COLO829 (cell line): ENCODE data around the gene UBE2B.
"Not testable (repeated sequence)": the region's sequence is repeated elsewhere in the genome, so short reads cannot be mapped to it uniquely, and the experiment has no call there.

Source experiments
- DNase-seq: peaks from one replicate; pipeline ENCODE4 v3.0.0; 2012; ENCODE audit warnings: low spot score

UBE2B gene

GRCh38 chr5:134370871-134371833, at the start of gene UBE2B:
TSS of gene UBE2B (plus strand) at chr5:134371569. CDS start at chr5:134371596, 27 bp downstream.
- peak; percentile 90 for DNase-seq

- DNase-seq: no peak
Measured at GRCh38 chr5:134327327-134327726, 44.0 kb upstream of the UBE2B start.

- peak; percentile 10 for DNase-seq
Measured at GRCh38 chr5:134328619-134329018, 42.8 kb upstream of the UBE2B start.

- DNase-seq: not testable (repeated sequence)
Measured at GRCh38 chr5:134336833-134337232, 34.5 kb upstream of the UBE2B start.

GRCh38 chr5:134343500-134343899, 27.9 kb upstream of the UBE2B start:
- DNase-seq: not testable (repeated sequence)

GRCh38 chr5:134345476-134345875, 25.9 kb upstream of the UBE2B start:
- DNase-seq: not testable (repeated sequence)

GRCh38 chr5:134345996-134346395, 25.4 kb upstream of the UBE2B start:
- no peak for DNase-seq

GRCh38 chr5:134349463-134349862, 21.9 kb upstream of the UBE2B start:
- DNase-seq: no peak

- DNase-seq: no peak
Measured at GRCh38 chr5:134355681-134356080, 15.7 kb upstream of the UBE2B start.

GRCh38 chr5:134365604-134366003, 5.8 kb upstream of the UBE2B start:
- no peak for DNase-seq

GRCh38 chr5:134370311-134370870, 978 bp upstream of the UBE2B start:
- no peak for DNase-seq

- DNase-seq: no peak
Measured at GRCh38 chr5:134371834-134372340, 518 bp downstream of the UBE2B start.

- DNase-seq: not testable (repeated sequence)
Measured at GRCh38 chr5:134373633-134374032, 2.3 kb downstream of the UBE2B start.

GRCh38 chr5:134374232-134374631, 2.9 kb downstream of the UBE2B start:
- no peak for DNase-seq

- no peak for DNase-seq
Measured at GRCh38 chr5:134380346-134380745, 9.0 kb downstream of the UBE2B start.

- not testable (repeated sequence) for DNase-seq
Measured at GRCh38 chr5:134382204-134382603, 10.8 kb downstream of the UBE2B start.

- no peak for DNase-seq
Measured at GRCh38 chr5:134383980-134384697, 12.8 kb downstream of the UBE2B start.

- DNase-seq: no peak
Measured at GRCh38 chr5:134387443-134387842, 16.1 kb downstream of the UBE2B start.

GRCh38 chr5:134392301-134392700, 20.9 kb downstream of the UBE2B start:
- no peak for DNase-seq

- no peak for DNase-seq
Measured at GRCh38 chr5:134394932-134395331, 23.6 kb downstream of the UBE2B start.

- no peak for DNase-seq
Measured at GRCh38 chr5:134396274-134396673, 24.9 kb downstream of the UBE2B start.

- no peak for DNase-seq
Measured at GRCh38 chr5:134397196-134397595, 25.8 kb downstream of the UBE2B start.
